Measurements from ENCODE around the gene GATAD2B.
"Not testable (repeated sequence)": the region's sequence is repeated elsewhere in the genome, so short reads cannot be mapped to it uniquely, and the experiment has no call there.

Gene GATAD2B

DNA sequence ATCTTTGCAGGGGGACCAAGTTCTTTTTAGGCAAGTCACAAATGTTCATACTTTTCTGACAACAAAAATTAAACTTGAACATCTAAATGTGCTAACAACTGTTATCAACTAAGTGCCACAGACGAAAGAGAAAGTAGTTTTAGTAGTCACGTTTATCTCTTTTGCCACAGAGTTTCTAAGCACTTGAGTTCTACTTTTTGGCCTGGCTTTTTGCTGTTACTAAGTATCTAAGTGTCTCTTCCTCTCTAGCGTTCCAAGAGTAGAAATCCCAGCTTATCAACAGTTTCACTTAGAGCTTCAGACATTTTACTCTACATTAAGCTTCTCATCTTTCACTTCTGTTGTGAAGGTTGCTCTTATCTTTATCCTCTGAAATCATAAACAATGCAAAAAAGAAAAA lies 34.2 kb downstream of the GATAD2B start:
- DNase-seq (ENCODE audit: low spot score): no peak

DNA sequence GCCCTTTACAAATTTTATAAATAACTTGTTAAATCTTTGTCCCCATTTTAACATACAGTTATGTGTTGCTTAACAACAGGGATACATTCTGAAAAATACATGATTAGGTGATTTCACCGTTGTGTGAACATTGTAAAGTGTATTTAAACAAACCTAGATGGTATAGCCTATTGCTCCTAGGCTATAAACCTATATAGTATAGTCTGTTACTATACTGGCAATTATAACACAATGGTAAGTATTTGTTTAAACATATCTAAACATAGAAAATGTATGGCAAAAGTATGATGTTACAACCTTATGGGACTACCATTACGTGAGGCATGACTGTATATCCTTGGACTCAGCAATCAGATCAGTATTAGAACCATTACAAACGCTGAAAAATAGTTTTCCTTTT lies 36.6 kb downstream of the GATAD2B start:
- DNase-seq (ENCODE audit: low spot score): no peak

DNA sequence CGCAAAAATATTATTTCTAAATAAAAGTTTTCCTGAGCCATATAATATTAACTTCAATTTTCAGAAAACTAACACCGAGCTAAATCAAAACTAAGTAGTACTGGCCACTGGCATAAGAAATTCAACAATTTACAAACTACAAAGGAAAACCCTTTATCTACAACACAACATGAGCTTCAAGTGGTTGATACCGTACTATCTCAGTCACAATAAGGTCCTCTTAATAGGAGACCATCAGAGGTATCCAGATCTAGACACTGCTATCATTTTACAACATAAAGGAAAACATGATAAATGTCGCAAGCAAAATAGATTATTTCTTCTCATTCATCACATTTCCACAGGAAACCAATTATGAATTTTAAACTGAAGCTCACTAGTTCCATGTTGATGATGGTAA lies 39.5 kb downstream of the GATAD2B start:
- no peak for DNase-seq (ENCODE audit: low spot score)

- DNase-seq (ENCODE audit: low spot score): no peak
Measured at GRCh38 chr1:153882296-153882912, 40.4 kb downstream of the GATAD2B start.

DNA sequence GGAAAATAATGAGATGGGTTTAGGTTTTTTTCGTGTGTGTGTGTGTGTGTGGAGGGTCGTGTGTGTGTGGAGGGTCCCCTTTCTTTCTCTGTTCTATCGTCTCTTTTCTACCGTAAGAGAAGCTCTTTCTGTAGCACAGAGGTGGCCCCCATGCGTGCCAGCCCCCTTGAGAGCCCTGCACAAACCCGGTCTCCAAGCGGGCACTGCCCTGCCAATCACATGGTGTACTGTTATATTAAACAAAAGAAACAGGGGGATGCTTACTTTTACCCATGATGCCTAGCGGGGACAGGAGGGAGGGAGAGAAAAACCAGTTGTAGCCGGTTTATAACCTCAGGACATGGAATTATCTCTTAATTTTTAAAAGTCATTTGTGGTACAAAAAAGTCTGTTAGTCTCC lies 41.0 kb downstream of the GATAD2B start:
- DNase-seq (ENCODE audit: low spot score): peak; percentile 44

- DNase-seq (ENCODE audit: low spot score): peak; percentile 56
Measured at GRCh38 chr1:153880962-153881361, 41.8 kb downstream of the GATAD2B start.

DNA sequence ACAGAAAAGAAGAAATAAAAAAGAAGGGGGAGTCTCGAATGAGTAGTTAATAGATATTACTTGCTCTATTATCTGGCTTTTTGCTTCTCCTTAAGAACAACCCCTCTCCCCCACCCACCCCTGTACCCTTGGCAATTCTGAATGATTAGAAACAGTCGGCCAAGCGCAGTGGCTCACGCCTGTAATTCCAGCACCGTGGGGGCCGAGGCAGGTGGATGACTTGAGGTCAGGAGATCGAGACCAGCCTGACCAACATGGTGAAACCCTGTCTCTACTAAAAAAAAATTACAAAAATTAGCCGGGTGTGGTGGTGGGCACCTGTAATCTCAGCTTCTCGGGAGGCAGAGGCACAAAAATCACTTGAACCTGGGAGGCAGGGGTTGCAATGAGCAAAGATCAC lies 42.7 kb downstream of the GATAD2B start:
- DNase-seq (ENCODE audit: low spot score): no peak

DNA sequence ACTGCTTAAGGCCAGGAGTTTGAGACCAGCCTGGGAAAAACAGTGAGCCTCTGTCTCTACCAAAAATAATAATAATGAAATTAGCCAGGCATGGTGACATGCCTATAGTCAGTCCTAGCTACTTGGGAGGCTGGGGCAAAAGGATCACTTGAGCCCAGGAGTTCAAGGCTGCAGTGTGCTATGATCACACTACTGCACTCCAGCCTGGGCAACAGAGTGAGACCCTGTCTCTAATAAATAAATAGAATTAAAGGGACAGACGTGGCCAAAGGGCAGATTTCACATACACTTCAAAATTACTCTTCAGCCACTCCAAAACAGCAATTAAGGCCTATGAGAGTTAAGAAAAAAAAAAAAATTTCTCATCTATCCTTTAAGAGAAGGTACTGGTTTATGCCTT lies 45.7 kb downstream of the GATAD2B start:
- no peak for DNase-seq (ENCODE audit: low spot score)

DNA sequence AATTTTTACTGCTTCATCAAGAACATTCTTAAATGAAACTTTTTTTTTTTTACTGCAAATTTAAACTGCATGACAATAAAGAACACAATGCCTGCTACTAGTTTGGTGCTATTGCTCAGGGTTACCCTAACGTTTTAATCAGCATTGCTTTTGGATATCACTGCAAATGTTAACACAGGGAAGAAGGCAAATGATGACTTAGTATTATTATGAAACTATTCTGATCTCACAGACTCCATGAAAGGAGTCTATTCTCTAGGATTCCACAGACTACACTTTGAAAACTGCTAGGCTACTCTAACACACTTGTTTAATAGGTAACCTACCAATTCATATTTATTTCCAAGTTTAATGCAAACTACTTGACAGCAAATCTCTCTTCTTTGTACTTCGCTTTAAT lies 49.8 kb downstream of the GATAD2B start:
- DNase-seq (ENCODE audit: low spot score): no peak

GRCh38 chr1:153872331-153872730 lies 50.4 kb downstream of the GATAD2B start:
- no peak for DNase-seq (ENCODE audit: low spot score)

DNA sequence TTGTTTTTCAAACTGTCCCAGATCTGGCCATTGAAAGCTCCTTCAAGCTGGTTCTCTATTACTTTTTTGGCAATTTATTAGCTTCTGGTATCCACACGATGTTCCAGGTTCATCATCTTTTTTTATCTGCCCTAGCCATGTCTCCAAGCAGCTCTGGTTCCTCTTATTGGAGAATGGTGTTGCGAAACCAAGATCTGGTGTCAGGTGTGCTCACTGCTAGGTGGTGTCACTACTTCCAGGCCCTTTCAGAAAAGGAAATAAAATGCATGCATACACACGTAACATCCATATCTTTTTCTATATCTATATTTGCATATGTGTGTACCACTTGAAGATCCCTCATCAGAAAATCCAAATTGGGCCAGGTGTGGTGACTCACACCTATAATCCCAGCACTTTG lies 53.3 kb downstream of the GATAD2B start:
- no peak for DNase-seq (ENCODE audit: low spot score)

DNA sequence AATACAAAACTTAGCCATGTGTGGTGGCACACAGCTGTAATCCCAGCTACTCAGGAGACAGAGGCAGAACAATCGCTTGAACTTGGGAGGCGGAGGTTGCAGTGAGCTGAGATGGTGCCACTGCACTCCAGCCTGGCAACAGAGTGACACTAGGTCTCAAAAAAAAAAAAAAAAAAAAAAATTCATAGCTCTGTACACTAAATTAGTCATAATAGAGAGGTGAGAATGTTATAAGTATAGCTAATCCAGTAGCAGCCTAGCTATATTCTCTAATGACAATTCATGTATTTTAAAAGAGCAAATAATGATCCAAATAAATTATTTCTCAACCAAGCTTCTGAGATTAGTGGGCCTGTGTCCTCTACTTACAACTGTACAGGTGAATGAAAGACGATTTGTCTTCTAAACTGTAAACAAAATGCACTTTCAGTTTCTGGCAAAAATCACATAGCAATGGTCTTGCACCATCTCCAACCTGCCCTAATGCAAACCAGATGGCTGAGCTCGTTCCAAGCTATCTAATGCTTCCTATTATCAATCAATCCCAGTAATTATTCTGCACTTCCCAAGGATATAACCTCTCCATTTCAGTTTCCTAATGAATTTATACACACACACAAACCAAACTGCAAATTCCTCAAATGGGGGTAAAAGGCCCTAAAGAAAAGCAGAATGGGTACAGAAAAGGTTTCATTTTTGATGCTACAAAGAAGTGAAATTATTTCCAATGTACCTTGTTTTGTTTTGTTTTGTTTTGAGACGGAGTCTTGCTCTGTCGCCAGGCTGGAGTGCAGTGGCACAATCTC lies 56.5 kb downstream of the GATAD2B start:
- DNase-seq (ENCODE audit: low spot score): no peak

GRCh38 chr1:153860285-153860684 lies 62.5 kb downstream of the GATAD2B start:
- no peak for DNase-seq (ENCODE audit: low spot score)

DNA sequence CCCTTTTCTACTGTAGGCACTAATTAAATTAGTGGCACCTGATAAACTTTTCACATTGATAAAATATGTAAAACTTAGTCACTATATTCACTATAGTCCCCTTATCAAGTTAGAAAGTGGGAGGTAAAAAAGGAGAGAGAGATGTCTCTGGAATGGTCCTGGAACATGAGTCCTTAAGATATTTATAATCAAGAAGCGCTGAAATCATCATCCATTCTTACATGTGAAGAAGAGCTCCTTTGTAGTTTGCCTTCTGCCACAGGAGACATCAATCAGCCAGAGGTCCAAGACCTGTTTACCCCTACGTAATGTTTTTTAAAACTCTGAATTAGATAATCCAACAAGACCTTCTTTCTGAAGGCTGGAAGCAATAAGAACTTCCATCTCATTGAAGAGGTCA lies 65.3 kb downstream of the GATAD2B start:
- DNase-seq (ENCODE audit: low spot score): no peak

DNA sequence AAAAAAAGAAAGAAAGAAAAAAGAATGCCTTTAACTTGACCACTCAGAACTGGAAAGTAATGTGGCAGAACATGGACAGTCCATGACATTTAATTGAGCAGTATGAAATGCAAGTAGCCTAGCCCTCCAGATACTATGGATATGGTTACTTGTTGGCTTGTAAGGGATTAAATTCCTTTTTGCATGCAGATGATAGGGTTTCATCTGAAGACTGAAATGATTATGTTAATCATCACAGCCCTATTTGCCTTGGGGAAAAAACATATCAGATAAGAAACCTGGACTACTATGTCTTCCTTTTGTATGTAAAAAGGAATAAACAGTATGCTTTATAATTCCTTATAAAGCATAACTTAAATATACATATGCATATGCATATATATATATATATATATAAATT lies 66.0 kb downstream of the GATAD2B start:
- no peak for DNase-seq (ENCODE audit: low spot score)

DNA sequence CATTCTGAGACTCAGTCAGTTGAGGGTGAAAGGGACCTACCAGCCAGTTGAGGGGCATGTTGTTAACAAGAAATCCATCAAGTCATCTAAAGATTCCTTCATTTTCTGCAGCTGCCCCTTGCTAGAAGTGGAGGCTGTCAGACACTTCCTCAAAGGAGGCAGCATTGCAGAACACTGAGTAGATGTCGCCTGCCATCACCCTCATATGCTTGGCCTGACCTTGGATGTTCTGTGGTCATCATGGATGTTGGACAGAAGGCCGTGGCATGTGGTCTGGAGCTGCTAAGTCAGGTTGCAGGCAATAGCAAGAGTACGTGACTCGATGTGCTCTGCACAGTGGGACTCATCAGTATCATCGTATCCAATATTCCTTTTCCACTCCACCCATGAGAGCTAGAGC lies 70.6 kb downstream of the GATAD2B start:
- no peak for DNase-seq (ENCODE audit: low spot score)

- no peak for DNase-seq (ENCODE audit: low spot score)
Measured at GRCh38 chr1:153849487-153850185, 73.1 kb downstream of the GATAD2B start.

GRCh38 chr1:153848805-153849204 lies 74.0 kb downstream of the GATAD2B start:
- DNase-seq (ENCODE audit: low spot score): no peak

- DNase-seq (ENCODE audit: low spot score): no peak
Measured at GRCh38 chr1:153845158-153845557, 77.6 kb downstream of the GATAD2B start.

GRCh38 chr1:153844349-153844748 lies 78.4 kb downstream of the GATAD2B start:
- DNase-seq (ENCODE audit: low spot score): not testable (repeated sequence)

DNA sequence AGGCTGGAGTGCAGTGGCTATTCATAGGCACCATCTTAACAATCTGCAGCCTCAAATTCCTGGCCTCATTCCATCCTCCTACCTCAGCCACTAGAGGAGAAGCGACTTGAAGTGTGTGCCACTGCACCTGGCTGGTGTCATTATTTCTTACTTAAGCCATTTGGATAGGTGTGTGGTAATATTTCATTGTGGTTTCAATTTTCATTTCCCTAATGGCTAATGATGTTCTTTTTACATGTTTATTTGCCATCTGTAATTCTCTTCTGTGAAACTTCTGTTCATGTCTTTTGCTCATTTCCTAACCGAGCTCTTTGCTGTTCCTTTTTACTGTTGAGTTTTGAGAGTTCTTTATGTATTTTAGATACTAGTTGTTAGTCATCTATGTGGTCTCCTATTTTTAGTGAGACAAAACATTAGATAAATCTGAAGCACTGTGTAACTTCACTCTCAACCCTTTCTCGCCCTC lies 80.7 kb downstream of the GATAD2B start:
- DNase-seq (ENCODE audit: low spot score): peak; percentile 14

DNA sequence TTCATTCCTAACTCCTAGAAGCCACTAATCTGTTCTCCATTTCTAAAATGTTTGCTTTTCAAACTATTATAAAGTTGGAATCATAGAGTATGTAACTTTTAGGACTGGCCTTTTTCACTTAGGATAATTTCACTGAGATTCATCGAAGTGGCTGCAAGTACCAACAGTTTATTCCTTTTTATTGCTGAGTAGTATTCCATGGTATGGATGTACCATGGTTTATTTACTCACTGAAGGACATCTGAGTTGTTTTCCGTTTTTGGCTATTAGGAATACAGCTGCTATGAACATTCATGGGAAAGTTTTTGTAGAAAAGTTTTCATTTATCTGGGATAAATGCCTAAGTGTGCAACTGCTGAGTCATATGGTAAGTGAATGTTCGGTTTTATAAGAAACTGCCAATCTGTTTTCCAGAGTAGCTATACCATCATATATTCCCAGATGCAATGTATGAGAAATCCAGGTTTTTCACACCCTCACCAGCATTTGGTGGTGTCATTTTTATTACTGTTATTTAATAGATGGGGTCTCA lies 81.2 kb downstream of the GATAD2B start:
- DNase-seq (ENCODE audit: low spot score): no peak

DNA sequence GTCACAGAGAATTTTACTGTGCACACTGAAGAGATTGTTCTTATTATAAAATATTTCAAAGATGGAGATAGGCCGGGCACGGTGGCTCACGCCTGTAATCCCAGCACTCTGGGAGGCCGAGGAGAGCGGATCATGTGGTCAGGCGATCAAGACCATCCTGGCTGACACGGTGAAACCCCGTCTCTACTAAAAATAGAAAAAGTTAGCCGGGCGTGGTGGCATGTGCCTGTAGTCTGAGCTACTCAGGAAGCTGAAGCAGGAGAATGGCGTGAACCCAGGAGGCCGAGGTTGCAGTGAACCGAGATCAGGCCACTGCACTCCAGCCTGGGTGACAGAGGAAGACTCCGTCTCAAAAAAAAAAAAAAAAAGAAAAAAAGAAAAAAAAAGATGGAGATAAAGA lies 82.0 kb downstream of the GATAD2B start:
- DNase-seq (ENCODE audit: low spot score): not testable (repeated sequence)

Data from hepatic stellate cell (primary cell).